HTERT RPE-1 (cell line): Measurements from ENCODE around the gene PYROXD2.
"Not testable (repeated sequence)": the region's sequence is repeated elsewhere in the genome, so short reads cannot be mapped to it uniquely, and the experiment has no call there.

ENCODE experiments used
- in situ Hi-C: fragments of 300-500 bp; cut with MboI; formaldehyde crosslinking; loops from 4 replicates; pipeline ENCODE4 v1.14.3; 2020; ENCODE audit warnings: low sequenced_read_pairs

The PYROXD2 gene

DNA sequence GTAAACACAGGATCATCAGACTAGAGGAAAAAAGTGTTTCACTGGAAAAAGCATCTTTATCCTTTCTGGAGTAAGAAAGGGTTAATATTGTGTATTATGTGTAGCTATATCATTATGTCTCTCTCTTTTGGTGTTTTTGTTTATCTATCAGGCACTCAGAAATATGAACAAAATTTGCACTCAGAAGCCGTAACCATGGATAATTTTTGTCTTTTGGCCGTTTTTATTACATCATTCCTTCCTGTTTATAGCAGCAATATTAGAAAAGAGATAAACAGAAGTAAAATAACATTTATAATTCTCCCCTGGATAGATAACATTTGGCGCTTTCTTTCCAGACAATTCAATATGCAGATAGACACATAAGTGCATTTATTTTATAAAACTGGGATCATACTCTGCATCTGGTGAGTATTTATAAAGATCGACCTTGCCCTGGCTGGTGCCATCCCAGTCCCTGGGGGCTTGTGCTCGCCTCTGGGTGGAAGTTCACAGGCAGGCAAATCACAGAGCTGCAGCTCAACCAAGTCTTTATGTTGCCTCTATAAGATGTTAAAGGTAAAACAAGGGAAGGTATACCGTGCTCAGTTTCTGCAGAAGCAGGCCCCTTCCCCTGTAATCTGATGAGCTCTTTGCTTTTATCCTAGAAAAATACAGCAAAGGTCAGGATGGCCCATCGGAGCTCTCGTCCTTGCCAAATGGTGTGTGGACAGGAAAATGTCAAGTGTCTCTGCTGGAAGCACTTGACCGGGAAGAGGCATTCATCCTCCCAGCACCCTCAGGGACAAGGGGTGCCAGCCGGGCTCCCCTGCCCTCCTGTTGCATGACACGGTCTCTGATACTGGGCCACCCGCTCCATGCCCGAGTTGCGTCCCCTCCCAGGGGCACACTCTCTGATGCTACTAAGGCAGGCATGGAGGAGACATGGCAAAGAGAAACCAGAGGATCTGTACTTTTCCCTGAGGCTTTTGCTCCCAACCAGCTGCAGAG lies 43.9 kb downstream of the PYROXD2 start:
- in situ Hi-C loops, result no loop called here

DNA sequence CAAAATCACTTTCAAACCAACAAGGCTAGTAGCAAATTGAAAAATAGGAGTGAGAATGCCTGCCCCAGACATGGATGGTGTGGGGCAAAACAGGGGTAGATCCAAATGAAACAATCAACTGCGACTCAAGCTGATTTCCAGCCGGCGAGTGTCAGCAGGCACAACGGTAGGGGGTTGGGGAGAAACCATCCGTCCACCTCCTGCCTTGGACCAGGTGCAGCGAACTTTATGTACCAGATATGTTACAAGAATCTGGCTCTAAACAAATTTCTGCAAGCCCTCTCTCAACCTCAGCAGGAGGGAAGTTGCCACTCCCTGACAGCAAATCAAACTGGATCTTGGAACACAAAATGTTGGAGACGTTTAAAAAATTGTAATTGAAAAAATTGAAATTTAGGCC lies 45.2 kb downstream of the PYROXD2 start:
- in situ Hi-C loops, result no loop called here

DNA sequence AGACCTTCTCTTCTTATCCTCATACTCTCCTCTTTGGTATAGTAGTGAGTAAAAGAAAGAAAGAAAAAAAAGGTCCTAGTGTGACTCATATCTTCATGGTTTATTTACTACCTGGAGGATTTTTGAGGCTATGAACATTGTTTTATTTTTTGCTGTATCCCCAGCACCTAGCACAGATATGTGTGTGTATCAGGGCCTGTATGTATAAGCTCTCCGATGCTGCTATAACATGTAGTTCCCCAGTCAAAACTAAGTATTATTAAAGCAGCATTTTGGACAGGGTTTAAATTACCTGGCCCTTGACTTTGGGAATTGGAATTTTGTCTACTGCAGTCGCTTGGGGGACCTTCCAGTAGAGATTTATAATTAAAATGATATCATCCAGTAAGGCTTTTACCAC lies 46.3 kb downstream of the PYROXD2 start:
- in situ Hi-C loops, result no loop called here

DNA sequence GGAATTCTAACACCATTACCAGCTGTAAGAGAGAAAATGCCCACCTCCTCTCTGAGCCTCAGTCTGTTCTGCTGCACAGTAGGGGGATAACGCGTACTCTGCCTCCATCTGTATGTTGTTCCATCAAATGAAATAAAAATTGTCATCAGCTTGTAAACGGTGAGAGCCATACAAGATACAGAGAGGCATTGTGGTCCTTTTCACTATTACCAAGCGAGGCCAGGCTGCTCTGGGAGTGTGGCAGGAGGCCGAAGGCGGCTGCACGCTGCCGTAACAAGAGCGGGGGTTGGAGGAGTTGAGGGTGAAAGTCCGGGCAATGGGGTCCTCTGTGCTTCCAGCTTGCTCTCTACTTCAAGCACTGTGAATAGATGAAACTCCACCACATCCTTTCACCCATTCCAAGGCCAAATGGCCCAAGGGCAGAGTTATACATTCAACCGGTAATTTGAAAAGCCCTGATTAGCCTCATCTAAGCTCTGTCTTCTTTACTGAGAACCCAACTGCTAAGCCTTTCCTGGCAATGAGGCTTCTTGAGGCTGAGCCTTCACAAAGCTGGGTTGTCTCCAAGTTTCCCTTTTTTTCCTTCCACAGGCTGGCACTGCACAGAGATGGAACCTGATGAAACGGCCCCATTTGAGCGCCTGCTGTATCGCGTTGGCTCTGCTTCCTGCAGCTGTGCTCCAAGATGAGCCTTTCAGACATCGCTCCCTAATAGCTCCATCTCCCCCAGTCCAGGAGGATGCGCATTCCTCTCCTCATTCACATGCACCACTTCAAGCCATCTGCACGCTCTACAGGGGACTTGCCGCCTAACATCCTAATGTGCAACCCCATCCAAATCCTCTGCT lies 47.2 kb downstream of the PYROXD2 start:
- in situ Hi-C loops, result no loop called here

DNA sequence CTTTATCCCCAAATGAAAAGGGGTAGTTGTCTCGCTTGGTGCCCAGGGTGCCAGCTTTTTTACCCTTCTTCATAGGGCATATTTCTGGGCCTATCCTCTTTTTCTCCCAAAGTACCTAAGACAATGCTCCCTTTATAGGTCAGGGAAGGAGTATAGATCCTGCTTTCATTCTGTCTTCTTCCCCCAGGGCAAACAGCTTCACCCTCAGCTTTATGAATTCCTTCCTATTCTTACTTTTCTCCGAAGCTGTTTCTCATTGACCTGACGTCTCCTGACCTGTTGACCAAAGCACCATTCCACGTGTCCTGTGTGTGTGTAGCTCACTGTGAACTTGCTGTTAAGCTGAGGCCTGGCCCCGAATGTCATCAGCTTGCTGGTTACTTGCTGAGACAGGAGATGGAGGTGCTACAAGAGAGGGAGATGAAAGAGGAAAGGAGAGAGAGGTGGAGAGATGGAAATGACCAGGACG lies 48.9 kb downstream of the PYROXD2 start:
- in situ Hi-C loops, result no loop called here

DNA sequence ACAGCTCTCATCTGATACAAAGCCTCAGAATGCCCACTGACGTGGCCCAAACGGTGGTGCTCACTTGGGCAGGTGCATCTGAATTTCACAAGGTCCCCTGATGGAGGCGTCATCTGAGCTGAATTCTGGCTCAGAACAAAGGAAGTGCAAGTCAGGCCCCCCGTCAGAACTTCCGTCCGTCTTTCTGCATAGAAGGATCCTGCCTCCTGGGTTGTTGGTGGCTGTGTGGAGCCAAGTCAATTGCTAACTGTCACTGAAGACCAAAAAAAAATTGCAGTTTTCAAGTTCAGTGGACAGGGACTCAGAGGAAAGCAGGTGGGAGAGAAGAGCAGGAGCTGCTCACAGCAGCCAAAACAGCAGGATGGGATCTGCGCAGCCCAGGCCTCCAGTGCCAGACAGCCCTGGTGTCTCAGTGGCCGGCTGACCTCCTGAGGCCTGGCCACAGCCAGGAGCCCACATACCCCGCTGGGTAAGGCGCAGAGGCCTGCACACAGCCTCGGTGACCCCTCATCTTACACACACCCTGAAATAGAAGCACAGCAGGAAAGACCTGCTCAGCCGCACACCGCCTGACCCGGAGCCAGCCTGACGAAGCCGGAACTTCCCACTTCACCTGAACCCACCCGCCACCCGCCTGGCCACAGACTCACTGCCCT lies 49.4 kb downstream of the PYROXD2 start:
- in situ Hi-C loops, result no loop called here

DNA sequence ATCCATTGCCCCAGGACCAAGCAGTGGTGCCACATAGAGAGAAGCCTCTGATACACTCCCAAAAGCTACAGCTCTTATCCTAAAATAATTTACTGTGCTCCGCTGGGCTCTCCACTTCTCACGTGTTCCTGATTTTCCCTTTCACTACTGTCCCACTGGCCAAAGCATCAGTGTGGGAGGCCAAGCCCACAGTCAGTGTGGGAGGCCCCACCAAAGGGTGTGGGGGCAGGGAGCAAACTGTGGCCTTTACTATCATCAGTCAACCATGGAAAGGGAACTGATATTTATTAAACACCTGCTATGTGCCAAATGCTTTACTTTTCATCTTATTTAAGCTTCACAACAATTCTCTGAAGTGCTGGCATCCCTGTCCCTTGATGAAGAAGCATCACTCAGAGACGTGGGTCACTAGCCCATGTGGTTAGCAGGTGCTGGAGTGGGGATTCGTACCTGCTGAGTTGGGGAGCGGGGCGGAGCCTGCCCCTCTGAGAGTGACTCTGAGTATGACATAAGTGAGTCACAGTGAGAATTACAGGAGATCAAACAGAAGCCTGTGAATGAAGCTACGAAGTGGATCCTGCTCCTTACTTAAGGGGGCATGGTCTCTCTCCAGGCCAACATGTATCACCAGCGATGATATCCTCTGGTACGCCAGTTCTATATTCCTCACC lies 50.4 kb downstream of the PYROXD2 start:
- in situ Hi-C loops, result no loop called here

DNA sequence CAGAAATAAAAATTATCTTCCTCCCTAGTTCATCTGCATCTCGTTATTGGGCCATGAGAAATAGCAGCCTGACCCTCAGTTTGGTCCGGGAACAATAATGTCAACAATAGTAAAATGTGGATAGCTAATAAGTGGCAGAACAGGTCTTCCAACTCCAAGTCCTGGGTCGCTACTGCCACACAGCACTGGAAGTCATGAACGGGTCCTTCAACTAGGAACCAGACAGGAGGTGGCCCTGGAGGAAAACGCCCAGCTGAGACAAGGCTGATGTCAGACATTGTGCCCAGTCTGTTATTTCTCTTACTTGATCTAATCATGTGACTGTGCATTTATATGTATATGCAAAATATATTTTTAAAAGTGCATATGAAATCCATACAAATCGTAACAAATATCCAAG lies 51.8 kb downstream of the PYROXD2 start:
- in situ Hi-C loops, result no loop called here

DNA sequence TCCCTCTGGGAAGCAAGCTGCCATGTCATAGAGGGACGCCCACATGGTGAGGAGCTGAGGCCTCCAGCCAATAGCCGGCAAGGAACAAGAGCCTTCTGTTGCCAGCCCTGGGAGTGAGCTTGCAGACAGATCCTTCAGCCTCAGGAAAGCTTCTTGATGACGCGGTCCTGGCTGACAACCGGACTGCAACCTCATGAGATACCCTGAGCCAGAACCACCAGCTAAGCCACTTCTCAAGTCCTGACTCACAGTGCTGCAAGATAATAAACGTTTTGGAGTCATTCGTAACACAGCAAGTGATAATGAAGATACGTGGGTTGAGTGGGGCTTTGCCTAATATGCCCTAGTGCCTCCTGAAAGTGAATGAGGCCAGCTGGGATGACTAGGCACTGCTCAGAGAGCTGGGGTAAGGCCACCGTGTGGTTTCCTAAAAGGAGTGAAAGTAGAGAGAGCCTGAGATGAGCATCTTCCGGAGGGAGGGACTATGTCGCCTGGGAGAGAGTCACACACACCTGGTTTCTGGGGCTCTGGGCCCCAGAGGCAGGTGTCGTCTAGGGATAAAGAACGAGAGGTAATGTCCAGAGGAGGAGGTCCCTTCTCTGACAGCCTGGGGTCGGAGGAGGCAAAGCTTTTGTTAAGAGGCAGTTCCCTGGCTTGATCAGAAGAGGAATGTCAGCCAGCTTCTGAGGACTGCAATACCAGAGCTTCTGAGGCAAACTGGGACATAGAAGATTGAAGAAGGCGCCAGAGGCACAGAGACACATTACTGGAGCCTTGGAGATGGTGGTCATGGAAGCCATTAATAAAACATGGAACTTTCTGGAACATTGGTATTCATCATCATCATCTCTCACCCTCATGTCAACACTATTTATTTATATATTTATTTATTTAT lies 53.6 kb downstream of the PYROXD2 start:
- in situ Hi-C loops, result no loop called here

DNA sequence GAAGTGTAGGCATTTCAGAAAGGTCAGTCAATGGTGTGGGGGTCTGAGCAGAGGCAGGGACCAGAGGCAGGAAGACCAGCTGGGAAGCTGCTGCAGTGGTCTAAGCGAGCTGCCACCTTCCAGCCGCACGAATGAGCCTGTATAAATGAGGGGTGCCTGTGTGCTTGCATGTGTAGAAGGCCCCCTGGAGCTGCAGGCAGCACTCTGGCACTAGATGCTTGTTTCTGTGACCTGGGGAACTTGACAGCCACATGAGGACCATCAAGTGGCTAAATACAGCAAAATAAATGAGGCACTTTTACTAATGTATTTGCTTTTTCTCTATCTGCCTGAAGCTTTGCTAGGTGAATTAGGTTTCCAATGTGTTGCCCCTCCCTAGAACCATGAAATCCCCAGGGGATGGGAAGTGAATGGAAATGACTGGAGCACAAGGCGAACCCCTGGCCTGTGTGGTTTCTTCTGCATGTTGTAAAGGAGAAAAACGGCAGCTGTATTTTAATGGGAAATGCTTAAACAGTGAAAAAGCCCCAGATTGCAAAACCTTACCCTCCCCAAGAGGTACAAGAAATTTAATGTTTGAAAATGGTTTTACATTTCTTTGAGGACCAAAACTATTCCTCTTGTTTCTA lies 57.7 kb downstream of the PYROXD2 start:
- in situ Hi-C loops, result no loop called here

DNA sequence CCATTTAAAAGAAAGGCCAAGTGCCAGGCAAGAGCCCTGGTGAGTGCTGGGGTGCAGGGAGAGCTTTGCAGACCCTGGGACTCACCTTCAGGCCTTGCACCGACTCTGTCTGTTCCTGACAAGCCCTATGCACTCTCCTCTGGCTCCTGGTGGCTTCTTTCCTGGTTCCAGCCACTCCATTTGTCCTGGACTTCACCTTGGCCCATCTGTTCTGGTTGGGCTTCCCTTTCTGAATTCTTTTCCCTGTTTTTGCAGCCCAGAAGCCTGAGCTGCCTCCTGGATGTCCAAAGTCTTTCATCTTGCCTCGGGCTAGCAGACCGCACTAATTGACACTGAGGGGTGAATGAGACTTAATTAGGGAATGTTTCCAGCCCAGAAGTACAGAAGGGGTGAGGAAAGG lies 60.5 kb downstream of the PYROXD2 start:
- in situ Hi-C loops, result no loop called here

DNA sequence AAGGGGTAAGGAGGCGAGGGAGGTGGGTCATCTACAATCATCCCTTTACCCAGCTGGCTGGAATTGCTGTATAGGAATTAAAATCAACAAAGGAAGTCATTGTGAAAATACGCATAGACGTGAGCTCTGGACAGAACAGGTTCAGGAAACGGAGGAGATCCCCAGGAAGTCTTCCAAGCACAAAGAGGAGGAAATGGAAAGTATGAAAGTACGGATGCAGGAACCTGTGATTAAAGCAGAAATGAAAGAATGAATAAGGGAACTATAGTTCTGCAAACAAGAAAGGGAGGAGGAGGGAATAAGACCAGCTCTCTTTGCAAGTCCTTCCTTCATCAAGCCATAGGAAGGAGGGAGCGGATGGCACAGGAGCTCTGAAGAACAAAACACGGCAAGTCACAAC lies 61.8 kb downstream of the PYROXD2 start:
- in situ Hi-C loops, result no loop called here

DNA sequence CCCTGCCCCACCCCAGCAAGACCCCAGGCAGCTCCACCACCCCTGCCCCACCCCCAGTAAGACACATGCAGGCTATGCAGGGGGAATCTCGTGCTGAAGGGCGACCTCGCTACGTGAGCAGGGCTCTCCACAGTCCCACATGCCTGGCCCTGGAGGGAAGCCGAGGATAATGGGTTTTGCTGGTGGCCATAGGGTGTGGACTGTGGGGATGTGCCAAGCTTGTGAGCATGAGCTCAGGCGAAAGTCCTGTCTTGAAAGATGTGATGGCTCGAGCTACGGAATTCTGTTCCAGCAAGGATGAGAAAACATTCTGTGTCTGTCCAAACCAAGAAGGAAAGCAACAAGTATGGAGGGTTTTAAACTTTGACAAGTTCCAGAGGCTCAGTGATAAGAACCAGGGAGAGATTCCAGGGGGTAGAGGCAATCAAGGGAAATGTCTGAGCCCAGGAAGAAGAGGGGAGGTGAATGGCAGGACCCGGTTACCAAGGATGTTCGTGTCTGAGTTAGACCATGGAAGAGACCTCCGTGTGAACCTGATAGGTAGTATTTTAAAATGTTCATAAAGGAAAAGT lies 63.1 kb downstream of the PYROXD2 start:
- in situ Hi-C loops, result no loop called here

DNA sequence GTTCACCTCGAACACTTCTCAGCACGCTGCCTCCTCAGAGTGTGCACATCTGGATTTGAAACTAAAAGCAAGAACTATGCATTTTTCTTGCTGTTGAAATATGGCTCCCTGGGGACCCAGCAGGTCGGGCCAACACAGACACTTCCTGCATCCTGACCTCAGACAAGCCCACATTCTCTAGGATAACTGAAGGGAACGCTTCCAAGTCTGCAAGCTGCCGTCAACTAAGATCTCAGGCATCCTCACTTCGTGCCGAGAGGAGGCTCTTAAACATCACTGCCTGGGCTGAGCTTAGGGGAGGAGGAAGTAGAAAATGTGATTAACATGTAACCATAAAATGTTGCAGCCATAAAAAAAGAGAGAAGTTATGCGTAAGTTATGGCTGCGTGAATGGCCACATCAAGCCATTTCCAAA lies 65.5 kb downstream of the PYROXD2 start:
- in situ Hi-C loops, result no loop called here

DNA sequence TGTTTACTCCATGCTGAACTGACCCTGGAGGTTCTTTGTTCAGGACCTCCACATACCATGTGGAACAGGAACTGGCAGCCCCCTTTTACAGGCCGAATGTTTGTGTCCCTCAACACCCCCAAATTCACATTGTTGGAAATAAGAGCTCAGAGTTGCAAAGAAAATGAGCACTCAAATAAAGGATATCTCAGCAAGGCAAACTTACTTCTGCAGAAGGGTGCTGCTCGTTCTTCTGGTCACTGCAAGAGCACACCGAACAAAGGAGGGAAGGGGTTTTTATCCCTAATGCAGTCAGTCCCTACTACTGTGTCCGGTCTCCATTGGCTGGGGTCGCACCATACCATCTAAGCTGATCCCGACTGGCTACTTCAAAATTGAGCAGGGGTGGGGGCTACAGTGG lies 68.1 kb downstream of the PYROXD2 start:
- in situ Hi-C loops, result no loop called here

DNA sequence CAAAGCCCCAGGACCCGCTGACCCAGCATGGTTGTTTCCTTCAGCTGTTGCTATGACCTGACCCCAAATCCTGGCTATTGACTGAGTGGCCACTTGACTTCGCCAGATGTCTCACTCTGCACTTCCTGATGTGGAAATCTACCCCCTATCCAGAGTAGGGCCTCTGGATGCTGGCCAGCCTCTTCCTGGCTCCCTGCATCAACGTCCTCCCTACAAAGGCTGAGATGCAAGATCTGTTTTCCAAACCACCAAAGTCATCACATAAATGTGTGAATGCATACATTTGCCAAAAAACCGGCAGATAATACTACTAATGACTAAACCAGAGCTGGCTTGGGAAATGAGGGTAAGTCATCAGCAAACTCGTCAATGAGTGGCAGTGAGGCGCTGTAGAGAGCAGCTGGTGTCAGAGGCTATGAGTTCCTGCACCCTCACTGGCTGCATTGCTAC lies 70.4 kb downstream of the PYROXD2 start:
- in situ Hi-C loops, result no loop called here

DNA sequence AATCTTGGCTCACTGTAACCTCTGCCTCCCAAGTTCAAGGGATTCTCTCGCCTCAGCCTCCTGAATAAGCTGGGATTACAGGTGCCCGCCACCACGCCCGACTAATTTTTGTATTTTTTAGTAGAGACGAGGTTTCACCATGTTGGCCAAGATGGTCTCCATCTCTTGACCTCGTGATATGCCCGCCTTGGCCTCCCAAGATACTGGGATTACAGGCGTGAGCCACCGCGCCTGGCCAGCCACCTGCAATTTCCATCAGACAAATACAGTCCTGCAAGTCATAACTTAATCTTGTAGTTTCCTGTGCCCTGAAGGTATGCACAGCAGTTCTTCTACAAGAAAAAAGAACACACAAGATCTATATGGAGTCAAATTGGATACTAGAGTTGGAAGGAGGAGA lies 73.3 kb downstream of the PYROXD2 start:
- in situ Hi-C loops, result not testable (repeated sequence)

DNA sequence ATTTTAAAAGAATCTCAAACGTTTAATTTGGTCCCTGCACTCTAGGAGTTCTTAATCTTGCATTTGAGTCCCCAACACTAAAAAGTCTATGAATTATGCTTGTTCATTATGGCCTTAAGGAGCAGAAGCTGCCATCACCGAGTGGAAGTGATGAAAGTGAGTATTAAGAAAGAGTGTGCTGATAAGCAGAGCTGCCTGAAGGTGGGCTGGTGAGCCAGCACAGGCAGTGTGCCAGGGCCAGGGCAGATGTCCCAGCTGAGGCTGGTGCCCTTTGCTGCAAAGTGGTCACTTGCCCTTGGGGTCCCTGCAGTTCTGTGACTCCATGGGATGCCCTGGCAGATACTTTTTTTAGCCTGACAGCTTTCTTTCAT lies 74.1 kb downstream of the PYROXD2 start:
- in situ Hi-C loops, result no loop called here
